Measurements from ENCODE around the gene XRCC4. TPM values are rescaled to one million over a fixed set of nuclear protein-coding genes. Genes with fewer than 3 reads are reported as not detected.
A peak's percentile ranks its signal among the peaks of the same experiment; 100 is the strongest.
"Not testable (repeated sequence)": the region's sequence is repeated elsewhere in the genome, so short reads cannot be mapped to it uniquely, and the experiment has no call there.

Gene XRCC4
- total RNA-seq, 1 donor from 2014 or later = 9.0 TPM

DNA sequence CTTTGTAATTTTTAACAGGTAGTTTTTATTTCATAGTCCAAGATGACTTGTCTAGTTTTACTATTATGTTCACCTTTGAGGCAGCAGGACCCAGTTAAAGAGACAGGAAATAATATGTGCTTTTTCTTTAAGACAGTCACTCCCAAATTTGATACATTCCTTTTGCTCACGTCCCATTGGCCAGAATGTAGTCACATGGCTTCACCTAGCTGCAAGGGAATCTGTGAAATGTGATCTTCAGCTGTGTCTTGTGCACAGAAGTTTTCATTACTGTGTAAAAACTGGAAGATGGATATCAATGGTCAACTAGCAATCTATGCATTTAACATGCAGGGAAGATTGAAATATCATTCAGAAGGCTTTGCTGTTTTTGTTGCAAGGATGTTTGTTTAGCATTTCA, 41.1 kb downstream of the XRCC4 start:
- no peak for DNase-seq

DNA sequence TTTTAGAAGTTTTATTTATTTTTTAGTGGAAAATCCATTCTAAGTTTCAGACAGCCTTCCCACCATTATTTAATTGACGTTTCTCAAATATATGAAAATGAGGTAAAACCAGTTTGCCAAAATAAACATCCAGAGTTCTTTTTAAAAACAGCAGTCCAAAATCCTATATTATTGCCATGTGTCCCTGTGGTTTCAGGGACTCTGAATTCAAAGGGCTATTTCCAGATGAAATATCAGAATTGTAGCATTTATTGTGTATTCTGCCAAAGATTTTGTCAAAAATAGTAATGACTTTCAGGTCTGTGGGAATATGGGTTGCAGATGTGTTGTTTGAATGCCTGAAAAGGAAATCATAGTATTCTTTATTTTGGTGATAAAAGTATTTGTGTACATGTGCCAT, 41.6 kb downstream of the XRCC4 start:
- no peak for DNase-seq

DNA sequence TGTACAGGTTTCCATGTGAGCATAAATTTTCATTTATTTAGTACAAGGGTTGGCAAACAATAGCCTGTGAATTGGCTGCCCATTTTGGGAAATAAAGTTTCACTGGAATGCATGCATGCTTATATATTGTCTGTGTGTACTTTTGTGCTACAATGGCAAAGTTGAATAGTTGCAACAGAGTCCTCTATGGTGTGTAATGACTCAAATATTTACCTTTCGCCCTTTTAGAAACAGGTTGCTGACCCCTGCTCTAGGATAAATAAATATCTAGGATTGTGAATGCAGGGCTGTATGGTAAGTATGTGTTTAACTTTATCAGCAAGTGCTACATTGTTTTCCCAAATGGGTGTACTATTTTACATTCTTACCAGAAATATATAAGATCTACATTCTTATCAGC, 47.2 kb downstream of the XRCC4 start:
- DNase-seq = no peak

DNA sequence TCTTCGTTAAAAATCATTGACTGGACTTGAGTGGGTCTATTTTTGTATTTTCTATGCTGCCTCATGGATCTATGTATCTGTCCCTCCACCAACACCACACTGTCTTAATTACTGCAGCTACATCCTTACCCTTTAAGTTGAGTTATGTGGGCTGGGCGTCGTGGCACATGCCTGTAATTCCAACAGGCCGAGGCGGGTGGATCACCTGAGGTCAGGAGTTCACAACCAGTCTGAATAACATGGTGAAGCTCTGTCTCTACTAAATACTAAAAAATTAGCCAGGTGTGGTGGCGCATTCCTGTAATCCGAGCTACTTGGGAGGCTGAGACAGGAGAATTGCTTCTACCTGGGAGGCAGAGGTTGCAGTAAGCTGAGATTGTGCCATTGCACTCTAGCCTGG, 48.2 kb downstream of the XRCC4 start:
- DNase-seq = no peak

DNA sequence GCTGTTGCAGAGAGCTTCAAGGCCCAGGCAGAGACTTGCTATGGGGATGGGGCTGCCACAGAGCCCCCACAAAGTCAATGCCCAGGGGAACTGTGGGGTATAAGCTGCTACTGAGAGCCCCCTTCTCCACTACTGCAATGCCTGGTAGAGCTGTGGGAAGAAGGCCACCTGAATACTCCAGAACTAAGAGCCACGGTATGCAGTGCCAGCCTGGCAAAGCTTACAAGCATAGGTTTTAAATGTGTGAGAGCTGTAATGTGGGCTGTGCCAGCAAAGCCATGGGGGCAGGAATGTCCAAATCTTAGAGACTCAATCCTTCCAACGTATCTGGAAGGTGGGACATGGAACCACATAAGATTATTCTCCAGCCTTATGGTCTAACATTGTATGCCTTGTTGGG, 49.2 kb downstream of the XRCC4 start:
- no peak for DNase-seq

DNA sequence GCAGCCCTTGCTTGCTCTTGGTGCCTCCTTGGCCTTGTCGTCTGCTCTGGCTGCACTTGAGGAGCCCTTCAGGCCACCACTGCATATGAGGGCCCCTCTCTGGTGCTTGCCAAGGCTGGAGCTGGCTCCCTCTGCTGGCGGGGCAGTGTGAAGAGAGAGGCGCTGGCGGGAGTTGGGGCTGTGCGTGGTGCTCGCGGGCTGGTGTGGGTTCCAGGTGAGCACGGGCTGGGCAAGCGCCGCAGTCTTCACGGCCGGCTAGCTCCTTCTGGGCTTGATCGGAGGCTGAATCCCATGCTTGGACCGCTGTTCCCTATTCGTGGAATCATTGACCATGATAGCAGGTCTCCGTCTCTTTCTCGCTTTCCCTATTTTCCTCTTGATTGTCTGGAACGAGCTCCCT, 56.5 kb downstream of the XRCC4 start:
- no peak for DNase-seq

DNA sequence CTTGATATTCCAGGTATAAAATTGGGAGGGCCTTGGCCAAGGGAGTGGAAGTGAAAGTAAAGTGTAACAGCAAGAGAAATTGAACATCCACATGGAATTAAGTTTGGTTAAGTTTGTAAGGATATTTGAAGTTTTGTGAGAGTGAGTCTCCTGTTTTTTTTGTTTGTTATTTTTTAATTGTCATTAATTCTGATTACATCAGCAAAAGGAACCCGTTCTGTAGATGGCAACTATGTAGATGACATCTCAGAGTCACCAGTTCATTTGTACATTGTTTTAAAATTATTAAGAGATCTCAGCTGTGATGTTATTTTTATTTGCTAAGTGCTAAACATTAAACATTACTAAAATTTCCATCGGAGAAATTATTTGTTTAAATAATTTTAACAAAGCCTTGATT, 65.2 kb downstream of the XRCC4 start:
- DNase-seq = no peak

DNA sequence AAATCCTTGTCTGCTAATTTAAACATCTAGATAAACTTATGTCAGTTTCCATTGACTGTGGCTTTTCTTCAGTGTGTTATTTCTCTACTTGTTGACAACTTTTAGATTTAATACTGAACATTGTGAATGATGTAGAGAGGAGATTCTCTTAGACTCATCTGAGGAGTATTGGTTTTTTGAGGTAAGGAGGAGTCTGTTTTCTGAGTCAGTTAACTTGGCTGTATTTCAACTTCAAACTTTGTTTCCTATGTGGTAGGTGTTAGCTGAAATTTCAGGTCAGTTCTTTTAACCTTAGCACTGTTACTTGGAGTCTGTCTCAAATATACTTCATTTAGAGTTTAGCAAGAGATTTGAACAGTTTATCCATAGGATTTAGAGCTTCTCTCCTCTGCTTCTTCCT, 67.9 kb downstream of the XRCC4 start:
- no peak for DNase-seq

DNA sequence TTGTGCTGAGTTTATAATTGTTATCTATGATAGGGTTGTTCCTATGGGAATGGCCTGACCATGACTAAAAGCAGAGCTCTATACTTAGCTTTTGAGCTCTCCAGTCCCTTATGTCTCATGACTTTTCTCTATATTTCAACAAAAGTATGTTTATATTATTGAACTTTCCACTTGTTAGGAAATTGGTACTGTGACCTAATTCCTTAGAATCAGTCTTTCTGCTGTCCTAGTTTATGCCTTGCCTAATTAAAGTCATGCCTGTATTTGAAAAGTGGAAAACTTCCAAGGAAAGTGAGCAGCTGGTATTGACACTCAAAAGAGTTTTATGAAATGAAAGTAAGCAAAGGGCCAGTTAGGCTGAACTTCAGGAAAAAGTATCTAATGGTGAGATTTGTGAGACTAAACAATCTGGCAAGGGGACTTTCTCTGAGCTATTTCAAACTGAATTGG, 68.6 kb downstream of the XRCC4 start:
- peak; percentile 26 for DNase-seq

DNA sequence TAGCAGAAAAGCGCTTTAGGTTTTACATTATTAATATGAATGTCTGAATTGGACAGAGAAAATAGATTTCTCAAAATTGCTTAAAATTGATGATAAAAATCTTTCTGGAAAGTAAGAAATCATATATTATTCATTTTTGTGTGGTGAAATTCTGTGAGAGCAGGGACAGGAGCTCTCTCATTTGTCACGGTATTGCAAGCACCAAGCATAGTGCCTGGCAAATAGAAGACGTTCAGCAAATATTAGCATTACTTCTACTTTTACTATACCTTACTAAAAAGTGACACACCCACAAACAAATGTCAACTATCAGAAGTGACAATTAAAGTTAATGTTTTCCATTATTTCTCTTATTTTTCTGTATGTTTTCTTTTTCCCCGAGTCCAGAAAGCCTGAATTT, 69.1 kb downstream of the XRCC4 start:
- DNase-seq = no peak

DNA sequence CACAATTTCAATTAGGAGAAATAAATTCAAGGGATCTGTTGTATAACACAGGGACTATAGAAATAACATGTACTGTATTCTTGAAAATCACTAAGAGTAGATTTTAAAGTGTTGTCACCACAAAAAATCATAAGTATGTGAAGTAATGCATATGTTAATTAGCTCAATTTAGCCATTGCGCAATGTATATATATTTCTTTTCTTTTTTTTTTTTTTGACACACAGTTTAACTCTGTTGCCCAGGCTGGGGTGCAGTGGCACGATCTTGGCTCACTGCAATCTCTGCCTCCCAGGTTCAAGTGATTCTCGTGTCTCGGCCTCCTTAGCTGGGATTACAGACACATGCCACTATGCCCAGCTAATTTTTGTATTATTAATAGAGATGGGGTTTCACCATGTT, 70.2 kb downstream of the XRCC4 start:
- no peak for DNase-seq

DNA sequence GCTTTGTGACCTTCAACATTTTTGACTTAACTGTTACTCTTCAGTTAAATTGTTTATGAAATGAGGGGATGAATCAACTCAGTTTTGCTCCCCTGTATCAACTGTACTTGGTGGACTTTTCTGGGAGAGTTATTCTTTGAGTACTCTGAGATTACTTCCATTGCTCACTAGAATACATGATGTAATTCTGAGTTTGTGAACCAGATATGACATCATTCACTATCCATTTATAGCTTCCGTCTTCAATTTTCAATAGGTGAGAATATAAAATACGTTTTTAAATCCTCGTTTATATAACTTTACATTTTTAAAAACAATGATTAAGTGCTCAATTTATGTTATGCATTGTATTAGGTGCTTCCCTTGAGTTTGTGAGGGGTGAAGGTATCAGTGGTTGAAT, 71.0 kb downstream of the XRCC4 start:
- DNase-seq = no peak

DNA sequence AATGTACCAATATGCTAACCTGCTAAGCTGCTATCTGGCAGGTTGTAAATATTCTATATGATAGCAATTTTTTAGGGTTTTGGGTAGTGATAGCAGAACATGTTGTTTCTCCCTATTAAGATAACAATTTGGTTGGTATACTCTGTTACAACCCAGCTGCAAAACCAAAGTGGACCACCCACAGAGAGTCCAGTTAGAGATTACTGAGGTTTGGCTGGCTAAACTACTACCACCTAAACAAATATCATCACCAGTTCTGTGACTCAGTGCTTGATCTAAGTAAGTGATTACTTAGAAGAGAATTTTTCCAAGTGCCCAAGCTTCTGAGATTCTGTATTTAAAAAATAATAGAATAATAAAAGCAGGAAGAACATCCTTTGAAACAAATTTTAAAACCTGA, 72.3 kb downstream of the XRCC4 start:
- DNase-seq = no peak

DNA sequence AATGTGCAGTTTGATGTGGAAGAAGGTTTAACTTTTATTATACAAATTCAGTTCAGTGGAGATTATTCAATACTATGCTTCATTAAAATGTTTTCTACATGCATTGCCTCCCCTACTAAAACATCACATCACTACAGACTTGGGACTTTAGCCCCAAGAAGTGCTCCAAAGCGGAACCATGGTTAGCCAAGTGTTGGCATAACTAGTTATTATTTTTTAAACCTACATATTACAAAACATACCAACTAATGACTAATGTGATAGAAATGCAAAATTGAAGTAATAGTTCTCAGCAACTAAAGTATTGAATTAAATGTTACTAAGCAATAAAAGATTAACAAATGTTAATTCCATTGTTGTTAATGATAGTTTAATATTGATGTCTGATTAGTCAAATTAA, 74.5 kb downstream of the XRCC4 start:
- no peak for DNase-seq

DNA sequence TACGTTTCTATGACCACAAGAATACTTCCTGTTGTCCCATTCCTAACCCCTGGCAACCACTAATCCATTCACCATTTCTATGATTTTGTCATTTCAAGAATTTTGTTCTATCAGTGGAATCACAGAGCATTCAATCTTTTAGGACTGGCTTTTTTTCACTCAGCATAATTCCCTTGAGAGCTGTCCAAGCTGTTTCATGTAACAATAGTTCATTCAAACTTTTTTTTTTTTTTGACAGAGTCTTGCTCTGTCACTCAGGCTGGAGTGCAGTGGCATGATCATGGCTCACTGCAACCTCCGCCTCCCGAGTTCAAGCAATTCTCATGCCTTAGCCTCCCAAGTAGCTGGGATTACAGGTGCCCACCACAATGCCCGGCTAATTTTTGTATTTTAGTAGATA, 75.6 kb downstream of the XRCC4 start:
- DNase-seq = not testable (repeated sequence)

DNA sequence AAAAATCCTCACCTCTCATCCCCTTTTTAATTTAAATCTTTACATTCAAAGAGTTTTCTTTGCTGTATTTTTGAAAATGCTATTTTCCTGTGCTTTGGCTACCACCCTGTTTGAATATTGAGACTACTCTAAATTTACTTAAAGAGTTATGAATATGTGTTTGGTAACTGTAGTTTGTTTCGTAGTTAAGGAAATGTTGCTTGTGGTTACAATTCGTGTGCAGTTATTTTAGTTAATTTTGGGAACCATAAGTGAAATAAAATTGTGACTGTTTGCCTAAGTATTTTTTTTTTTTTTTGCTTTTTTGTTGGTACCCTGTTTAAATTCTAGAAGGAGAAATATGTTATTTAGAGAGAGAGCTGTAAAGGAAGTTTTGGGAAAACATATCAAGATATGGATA, 78.7 kb downstream of the XRCC4 start:
- DNase-seq = no peak

DNA sequence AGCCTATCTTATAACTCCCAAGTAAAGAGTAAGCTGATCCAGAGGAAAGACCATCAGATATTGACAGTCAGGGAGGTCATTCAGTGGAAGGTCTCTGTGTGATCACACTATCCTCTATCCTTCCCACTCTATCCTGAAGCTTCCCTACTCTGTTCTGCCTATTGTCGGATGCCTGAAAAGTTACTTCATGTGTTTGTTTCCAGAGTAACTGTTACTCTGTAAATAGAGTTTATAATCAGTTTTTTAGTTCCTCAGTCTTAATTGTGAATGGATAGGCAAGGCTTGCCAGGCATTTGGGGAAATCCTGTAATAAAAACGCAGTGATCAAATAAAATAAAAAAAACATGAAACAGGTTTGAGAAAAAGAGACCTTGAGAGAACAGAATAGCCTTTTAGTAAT, 79.8 kb downstream of the XRCC4 start:
- DNase-seq = no peak

DNA sequence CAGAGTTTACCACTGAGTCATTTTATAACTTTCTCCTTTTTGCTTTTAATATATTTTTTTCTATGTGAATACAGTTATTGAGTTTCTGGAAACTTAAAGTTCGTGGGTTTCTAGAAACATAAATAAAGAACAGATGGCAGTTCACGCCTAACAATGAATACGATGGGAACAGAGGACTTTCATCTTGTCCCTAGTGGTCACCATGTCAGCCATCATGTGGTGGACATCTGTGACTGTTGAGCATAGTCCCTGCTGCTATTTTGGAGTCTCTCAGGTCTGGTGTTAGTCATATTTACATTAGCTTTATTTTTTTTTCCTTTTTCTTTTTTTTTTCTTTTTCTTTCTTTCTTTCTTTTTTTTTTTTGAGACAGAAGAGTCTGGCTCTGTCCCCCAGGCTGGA, 85.3 kb downstream of the XRCC4 start:
- DNase-seq = peak; percentile 79

DNA sequence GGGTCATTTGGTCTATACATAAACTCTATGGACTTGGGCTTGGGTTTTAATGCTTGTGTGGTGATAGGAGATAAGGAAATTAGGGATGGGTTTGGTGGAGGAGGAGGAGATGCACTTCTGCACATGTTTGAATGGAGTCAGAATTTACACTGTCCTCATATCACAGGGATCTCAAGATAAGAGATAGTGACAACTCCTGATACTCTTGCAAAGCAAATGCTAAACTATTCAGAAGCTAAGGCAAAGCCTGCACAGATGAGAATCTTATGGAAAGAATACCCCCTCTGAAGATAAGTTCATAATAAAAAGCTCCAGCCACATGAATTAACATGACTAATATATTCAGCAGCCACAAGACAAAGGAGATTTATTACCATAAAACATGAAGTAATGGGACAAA, 90.2 kb downstream of the XRCC4 start:
- no peak for DNase-seq

DNA sequence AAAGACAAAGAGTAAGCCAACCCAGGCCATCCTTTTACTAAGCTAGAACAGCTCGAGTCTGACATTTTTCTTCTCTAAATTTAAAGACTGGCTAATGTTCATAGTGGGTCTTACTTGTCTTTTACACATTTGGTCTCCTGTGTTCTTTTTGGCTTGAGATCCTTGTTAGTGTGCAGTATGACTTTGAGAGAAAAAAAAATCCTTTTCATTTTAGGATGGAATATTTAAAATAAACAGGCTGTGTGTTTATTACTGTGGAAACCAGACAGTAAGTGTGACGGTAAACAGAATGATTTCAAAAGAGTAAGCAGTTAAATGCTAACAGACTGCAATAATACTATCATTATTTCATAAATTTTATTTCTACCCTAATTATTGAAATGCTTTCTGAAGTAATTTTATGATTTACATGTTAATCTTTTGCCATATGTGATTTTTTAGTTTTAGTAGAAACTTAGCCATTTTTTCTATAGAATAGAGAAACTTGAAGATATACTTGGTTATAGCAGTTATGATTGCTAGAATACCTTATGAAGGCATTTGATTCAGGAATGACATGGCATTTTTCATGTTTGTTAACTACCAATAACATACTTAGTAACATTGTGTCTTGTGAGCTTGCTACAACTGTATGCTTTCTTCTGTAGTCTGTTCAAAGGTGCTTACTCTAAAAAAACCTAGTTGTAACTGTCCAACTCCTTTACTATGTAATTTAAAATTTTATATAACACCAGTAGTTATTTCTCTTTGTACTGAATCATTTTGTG, 92.4 kb downstream of the XRCC4 start:
- no peak for DNase-seq

DNA sequence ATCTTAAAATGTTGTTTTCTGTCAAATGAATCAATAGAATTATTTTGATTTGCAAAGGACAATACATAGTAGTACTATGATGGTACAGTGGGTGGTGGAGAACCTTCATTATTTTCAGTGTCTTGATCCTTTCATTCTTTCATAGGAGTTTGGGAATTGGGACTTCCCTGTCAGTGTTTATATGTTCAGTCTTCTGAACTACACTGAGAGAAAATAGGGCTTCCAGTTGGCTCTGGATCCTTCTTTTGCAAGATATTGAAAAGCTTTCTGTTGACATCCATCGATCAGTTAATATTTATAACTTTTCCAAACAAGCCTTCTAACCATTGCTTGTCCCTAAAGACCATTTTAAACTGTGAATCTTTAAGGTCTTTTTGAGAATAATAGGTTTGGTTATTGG, 94.7 kb downstream of the XRCC4 start:
- DNase-seq = no peak

DNA sequence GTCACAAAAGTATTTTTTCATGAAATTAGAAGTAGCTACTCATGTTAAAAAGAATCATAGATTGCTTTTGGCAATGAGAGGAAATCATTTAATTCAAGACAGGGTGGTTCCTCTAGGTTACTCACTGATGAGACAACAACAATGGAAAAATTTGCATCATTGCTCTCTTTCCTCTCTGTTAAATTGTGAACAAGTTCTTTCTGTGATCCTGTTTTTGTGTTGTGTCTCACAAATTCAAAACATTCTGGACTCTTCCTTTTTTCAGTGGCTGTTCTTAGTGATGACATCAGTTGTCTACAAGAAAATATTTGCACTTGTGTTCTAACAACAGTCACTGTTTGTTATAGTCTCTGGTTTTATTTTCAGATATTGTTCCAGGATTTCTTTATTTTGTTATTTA, 95.3 kb downstream of the XRCC4 start:
- DNase-seq = peak; percentile 31

DNA sequence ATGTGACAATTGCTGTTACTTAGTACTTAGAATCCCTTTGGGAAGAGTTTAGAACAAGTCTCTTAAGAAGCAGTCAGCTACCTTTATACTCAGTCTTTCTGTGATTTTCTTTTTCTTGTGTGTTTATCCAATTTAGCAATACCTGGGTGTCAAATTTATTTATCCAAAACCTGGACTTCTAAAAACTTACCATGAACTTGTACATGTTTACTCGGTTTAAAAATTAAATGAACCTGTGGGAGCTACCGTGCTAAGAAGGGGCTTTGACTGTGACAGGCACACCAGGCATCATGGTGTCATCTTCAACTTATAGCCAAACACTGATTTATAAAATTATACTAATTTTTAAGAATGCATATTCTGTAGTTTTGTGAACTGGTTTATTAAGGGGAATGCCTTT, 96.5 kb downstream of the XRCC4 start:
- DNase-seq = no peak

DNA sequence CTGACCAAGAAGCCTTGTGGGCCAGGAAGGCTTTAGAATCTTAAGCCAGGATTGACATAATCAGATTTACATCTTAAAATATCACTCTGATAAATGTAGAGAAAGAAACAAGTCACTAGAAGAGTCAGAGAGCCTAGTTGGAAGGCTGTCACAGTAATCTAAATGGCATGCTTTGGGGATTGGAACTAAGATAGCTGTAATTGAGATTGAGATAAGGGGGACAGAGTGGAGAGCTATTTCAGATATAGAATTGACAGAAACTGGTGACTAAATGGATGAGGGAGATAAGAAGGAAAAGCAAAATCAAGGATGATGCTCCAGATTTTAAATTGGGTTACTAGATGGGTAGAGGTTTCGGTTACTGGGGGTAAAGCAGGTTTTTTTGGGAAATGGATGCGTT, 100.5 kb downstream of the XRCC4 start:
- no peak for DNase-seq

DNA sequence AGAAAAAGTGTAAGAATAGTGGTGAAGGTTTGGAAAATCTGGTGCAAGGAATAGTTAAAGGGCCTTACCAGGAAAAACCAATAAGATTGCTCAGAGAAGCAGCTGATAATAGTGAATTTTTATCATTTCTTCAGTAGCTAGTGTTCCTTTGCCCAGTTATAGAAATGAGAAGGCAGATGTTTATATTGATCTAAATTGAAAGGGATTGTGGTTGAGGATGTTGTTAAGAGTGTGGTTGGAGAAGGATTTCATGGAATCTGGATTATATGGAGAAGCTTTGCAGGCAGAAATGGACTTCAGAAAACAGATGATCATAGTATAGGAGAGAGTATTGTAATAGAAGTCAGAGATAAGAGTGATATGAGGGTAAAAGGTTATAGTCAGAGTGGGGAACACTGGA, 102.6 kb downstream of the XRCC4 start:
- no peak for DNase-seq

Data from skin of body (tissue), 2 donors.